Fibroblast of pulmonary artery (primary cell): ENCODE measurements around the gene TNK1.
A peak's percentile ranks its signal among the peaks of the same experiment; 100 is the strongest.
"Not testable (repeated sequence)": the region's sequence is repeated elsewhere in the genome, so short reads cannot be mapped to it uniquely, and the experiment has no call there.

ENCODE experiments used
- DNase-seq: peaks from one replicate; pipeline ENCODE4 v3.0.0-alpha.2; 2010; ENCODE audit warnings: low read depth
- H3K4me3 ChIP-seq: replicated peaks from 2 replicates; pipeline ENCODE4 v1.5.1; 2011; ENCODE audit warnings: low read depth, mild to moderate bottlenecking, control low read depth, low read length, moderate library complexity
- CTCF ChIP-seq: IDR thresholded peaks from 2 replicates; pipeline ENCODE4 v1.5.1; 2011; ENCODE audit warnings: mild to moderate bottlenecking, control low read depth, low read length, inconsistent platforms; ENCODE audit errors: missing control alignments

The TNK1 gene

GRCh38 chr17:7356072-7356549, 24.8 kb upstream of the TNK1 start:
- peak; percentile 74 for DNase-seq
- H3K4me3 ChIP-seq: no peak overlapping the region
- peak; percentile 80 for TF ChIP-seq CTCF

GRCh38 chr17:7356756-7357155, 24.1 kb upstream of the TNK1 start:
- no peak for TF ChIP-seq CTCF
- H3K4me3 ChIP-seq: no peak overlapping the region

GRCh38 chr17:7357381-7357780, 23.5 kb upstream of the TNK1 start:
- no peak overlapping the region for H3K4me3 ChIP-seq

More at GRCh38 chr17:7356756-7357155, 24.1 kb upstream of the TNK1 start:
- no peak for DNase-seq

GRCh38 chr17:7361906-7362305, 19.0 kb upstream of the TNK1 start:
- TF ChIP-seq CTCF: no peak
- no peak for DNase-seq
- no peak overlapping the region for H3K4me3 ChIP-seq

More at GRCh38 chr17:7357381-7357780, 23.5 kb upstream of the TNK1 start:
- DNase-seq: no peak
- no peak for TF ChIP-seq CTCF

GRCh38 chr17:7363311-7363710, 17.6 kb upstream of the TNK1 start:
- TF ChIP-seq CTCF: no peak
- no peak for DNase-seq
- H3K4me3 ChIP-seq: no peak overlapping the region

- DNase-seq, H3K4me3 ChIP-seq: not testable (repeated sequence)
These were observed 14.9 kb upstream of the TNK1 start for GRCh38 chr17:7365963-7366362.

GRCh38 chr17:7367083-7367482, 13.8 kb upstream of the TNK1 start:
- no peak for DNase-seq
- TF ChIP-seq CTCF: no peak
- no peak overlapping the region for H3K4me3 ChIP-seq
